ENCODE data around the gene KIF2C.
A peak's percentile ranks its signal among the peaks of the same experiment; 100 is the strongest.
"Not testable (repeated sequence)": the region's sequence is repeated elsewhere in the genome, so short reads cannot be mapped to it uniquely, and the experiment has no call there.

Gene KIF2C

GRCh38 chr1:44739307-44740178 lies at the start of gene KIF2C:
Gene KIF2C (plus strand): TSS chr1:44739837. CDS start chr1:44739933, 96 bp downstream.
- DNase-seq = peak; percentile 97

- no peak for DNase-seq
Measured at GRCh38 chr1:44693159-44693558, 46.5 kb upstream of the KIF2C start.

GRCh38 chr1:44693900-44694299 lies 45.7 kb upstream of the KIF2C start:
- no peak for DNase-seq

GRCh38 chr1:44694863-44695478 lies 44.7 kb upstream of the KIF2C start:
- no peak for DNase-seq

GRCh38 chr1:44695671-44696070 lies 44.0 kb upstream of the KIF2C start:
- DNase-seq = no peak

- no peak for DNase-seq
Measured at GRCh38 chr1:44696101-44696500, 43.5 kb upstream of the KIF2C start.

GRCh38 chr1:44696789-44697345 lies 42.8 kb upstream of the KIF2C start:
- DNase-seq = no peak

- no peak for DNase-seq
Measured at GRCh38 chr1:44698138-44698537, 41.5 kb upstream of the KIF2C start.

GRCh38 chr1:44699375-44699774 lies 40.3 kb upstream of the KIF2C start:
- DNase-seq = not testable (repeated sequence)

- DNase-seq = no peak
Measured at GRCh38 chr1:44700573-44700972, 39.1 kb upstream of the KIF2C start.

- DNase-seq = no peak
Measured at GRCh38 chr1:44701141-44701573, 38.5 kb upstream of the KIF2C start.

- DNase-seq = no peak
Measured at GRCh38 chr1:44705470-44705869, 34.2 kb upstream of the KIF2C start.

- DNase-seq = no peak
Measured at GRCh38 chr1:44705938-44706337, 33.7 kb upstream of the KIF2C start.

- no peak for DNase-seq
Measured at GRCh38 chr1:44707112-44707881, 32.3 kb upstream of the KIF2C start.

- peak; percentile 18 for DNase-seq
Measured at GRCh38 chr1:44707959-44708831, 31.4 kb upstream of the KIF2C start.

GRCh38 chr1:44713321-44713781 lies 26.3 kb upstream of the KIF2C start:
- DNase-seq = no peak

GRCh38 chr1:44714532-44714931 lies 25.1 kb upstream of the KIF2C start:
- no peak for DNase-seq

- DNase-seq = peak; percentile 15
Measured at GRCh38 chr1:44714944-44715571, 24.6 kb upstream of the KIF2C start.

GRCh38 chr1:44717156-44717555 lies 22.5 kb upstream of the KIF2C start:
- no peak for DNase-seq

GRCh38 chr1:44717653-44718052 lies 22.0 kb upstream of the KIF2C start:
- no peak for DNase-seq

- DNase-seq = no peak
Measured at GRCh38 chr1:44718091-44718490, 21.5 kb upstream of the KIF2C start.

GRCh38 chr1:44719318-44719717 lies 20.3 kb upstream of the KIF2C start:
- DNase-seq = no peak

All from NCI-H446 treated with DMSO at 0.1 percent for 48 hours (cell line).